ENCODE measurements around the gene FGD1. TPM values are rescaled to one million over a fixed set of nuclear protein-coding genes. Genes with fewer than 3 reads are reported as not detected.
"Not testable (repeated sequence)": the region's sequence is repeated elsewhere in the genome, so short reads cannot be mapped to it uniquely, and the experiment has no call there.

FGD1 gene
- total RNA-seq (2016; rRNA removed; fragmentation: Illumina TruSeq; extraction: Trizol) (0.59 and 0.62 TPM in 2 replicates), polyA plus RNA-seq (2011; rRNA removed) (0.36 and 0.42 TPM in 2 replicates), polyA minus RNA-seq (2011; rRNA and poly(A)+ RNA removed; ENCODE audit: low replicate concordance) (0.40 and 2.0 TPM in 2 replicates), Bru-seq, nascent RNA (percentile 39 among the genes with signal in this experiment), BruChase-seq, experiment 1, labeled RNA remaining after a 6-hour chase (percentile 41 among the genes with signal in this experiment), BruChase-seq, experiment 2, labeled RNA remaining after a 2-hour chase (percentile 41 among the genes with signal in this experiment)
- 0.10 and 0.18 TPM in 2 replicates for total RNA-seq (2016; cell fraction: cytosol; rRNA removed; fragmentation: Illumina TruSeq; extraction: Trizol; ENCODE audit: low read depth)
- 0.49 and 0.61 TPM in 2 replicates for total RNA-seq (2016; cell fraction: insoluble cytoplasmic fraction; rRNA removed; fragmentation: Illumina TruSeq; extraction: Trizol)
- 0.56 and 0.59 TPM in 2 replicates for total RNA-seq (2016; cell fraction: membrane; rRNA removed; fragmentation: Illumina TruSeq; extraction: Trizol)
- 0.44 and 0.65 TPM in 2 replicates for total RNA-seq (2016; cell fraction: nucleus; rRNA removed; fragmentation: Illumina TruSeq; extraction: Trizol)
- 0.23 and 0.25 TPM in 2 replicates for polyA plus RNA-seq (2011; cell fraction: cytosol; rRNA removed)
- polyA plus RNA-seq (2011; cell fraction: nucleus; rRNA removed) = 1.3 and 1.4 TPM in 2 replicates
- polyA plus RNA-seq (2012) = 1.4 TPM in 2 replicates
- polyA plus RNA-seq (2016; cell fraction: cytosol; fragmentation: Illumina TruSeq; extraction: Trizol; ENCODE audit: low read depth) = 0.10 and 0.20 TPM in 2 replicates
- polyA plus RNA-seq (2016; cell fraction: insoluble cytoplasmic fraction; fragmentation: Illumina TruSeq; extraction: Trizol; ENCODE audit: low read depth) = 1.1 and 1.4 TPM in 2 replicates
- polyA plus RNA-seq (2016; cell fraction: membrane; fragmentation: Illumina TruSeq; extraction: Trizol; ENCODE audit: low read depth) = 0.59 and 0.68 TPM in 2 replicates
- polyA plus RNA-seq (2016; cell fraction: nucleus; fragmentation: Illumina TruSeq; extraction: Trizol; ENCODE audit: insufficient read depth, low read depth) = 2.4 and 2.6 TPM in 2 replicates
- polyA minus RNA-seq (2011; cell fraction: cytosol; rRNA and poly(A)+ RNA removed) = 0.26 and 0.69 TPM in 2 replicates
- polyA minus RNA-seq (2011; cell fraction: nucleus; rRNA and poly(A)+ RNA removed) = 0.37 and 0.39 TPM in 2 replicates
- long read RNA-seq, experiment 1, partial matches to known transcripts = 0 of 4 reads
- long read RNA-seq, experiment 1, other reads (novel, unspliced or antisense) = 4 of 4 reads
- long read RNA-seq, experiment 2, partial matches to known transcripts = 3 of 6 reads
- long read RNA-seq, experiment 2, other reads (novel, unspliced or antisense) = 3 of 6 reads

DNA sequence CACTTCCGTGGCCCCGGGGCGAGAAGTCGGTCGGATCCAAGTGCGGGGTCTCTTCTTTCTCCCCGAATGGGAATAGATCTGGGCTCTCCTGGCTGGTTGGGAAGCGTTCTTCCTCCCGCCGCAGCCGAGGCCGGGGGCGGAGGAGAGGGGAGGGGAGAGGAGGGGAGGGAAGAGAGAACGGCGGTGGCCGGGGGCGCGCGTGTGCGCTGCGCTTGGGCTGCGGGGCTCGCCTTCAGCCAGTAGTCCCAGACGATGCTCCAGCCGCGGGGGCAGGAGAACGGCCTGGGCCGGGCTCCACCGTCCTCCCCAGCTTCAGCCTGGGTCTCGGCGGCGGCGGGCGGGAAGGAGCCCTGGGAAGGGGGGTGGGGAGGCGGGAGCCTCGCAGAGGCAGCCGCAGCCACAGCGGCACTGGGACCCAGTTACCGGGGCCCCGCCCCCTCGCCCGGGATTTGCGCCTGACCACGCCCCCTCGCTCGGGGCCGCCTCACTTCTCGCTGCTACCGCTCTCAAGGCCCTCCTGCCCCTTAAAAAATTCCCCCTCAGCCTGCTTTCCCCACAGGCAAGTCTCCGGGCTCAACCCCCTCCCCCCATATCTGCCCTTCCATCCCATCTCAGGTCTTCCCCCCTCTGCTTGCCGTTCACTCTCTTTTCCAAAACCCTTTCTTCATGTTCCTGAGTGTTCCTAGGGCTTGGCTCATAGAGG lies at the start of gene FGD1:
Gene FGD1, minus strand, starts transcription at position 421 of the 703 bp plus-strand sequence. CDS start 802 bp downstream, outside the sequence.
- in situ Hi-C loops (cut with HindIII; ENCODE audit: extremely low pct_ligation_motif_present, low pct_unique_long_range_greater_than_20kb) (no loop called here), intact Hi-C loops (cut with micrococcal nuclease; ENCODE audit: unreplicated experiment) (no loop called here)
- ChIA-PET POLR2A (interaction anchor here (1.4 kb wide), 1 partner anchor 34 kb away, joined by 3 read pairs; the partner anchor contains the start of gene GNL3L), CTCF (ENCODE audit: low intra/inter-chr PET ratio, low total read pairs) (no interaction called here)
- Histone ChIP-seq H3K4me2 (ENCODE audit: low read depth, low read length) (peak within 1 kb of the TSS; percentile 75), H3K36me3 (replicated peaks in 1 of 2; ENCODE audit: control insufficient read depth in 1 of 2, insufficient read depth in 2 of 2, low read length in 2 of 2) (no peaks in the 10 kb centered on the region), H3K27me3 (ENCODE audit: control insufficient read depth in 1 of 2, insufficient read depth in 2 of 2, low read length in 2 of 2) (no peaks in the 10 kb centered on the region), H3K4me1 (ENCODE audit: insufficient read depth, low read length) (0 out of 2 replicates have a peak, but pooled peaks cover 9% of the 10 kb centered on the region), H3K9me3 (ENCODE audit: low read length) (no peaks in the 10 kb centered on the region), H3K79me2 (ENCODE audit: insufficient read depth, low read length) (no peaks in the 10 kb centered on the region), H3K27ac (ENCODE audit: extremely low read length, insufficient read depth, low read length) (no peak within 1 kb of the TSS), H3K9ac (ENCODE audit: insufficient read depth, low read depth, low read length) (peak within 1 kb of the TSS; percentile 43), H2AFZ (ENCODE audit: low read length) (no peak within 1 kb of the TSS), H4K20me1 (ENCODE audit: insufficient read depth, low read length) (no peaks in the 10 kb centered on the region), H3K4me3 (replicated peaks in 1 of 3; ENCODE audit: insufficient read depth in 1 of 3, low read depth in 2 of 3, low read length in 3 of 3) (peak within 1 kb of the TSS; percentile 57 to 75 (median 64))
- TF ChIP-seq KDM4B (CRISPR knock-in tag; IDR thresholded peaks at IDR 0.05) (no peak), ZNF326 (CRISPR knock-in tag; IDR thresholded peaks at IDR 0.05; ENCODE audit: borderline replicate concordance) (no peak), GABPB1 (CRISPR knock-in tag; IDR thresholded peaks at IDR 0.05) (peak; percentile 15; the same call in 1 of the 2 replicates), MAZ (IDR thresholded peaks at IDR 0.05; ENCODE audit: borderline replicate concordance, low read depth, low read length) (peak; percentile 36; the same call in 1 of the 2 replicates), MAZ (CRISPR knock-in tag; IDR thresholded peaks at IDR 0.05; ENCODE audit: low read depth) (no peak), ZSCAN25 (CRISPR knock-in tag; IDR thresholded peaks at IDR 0.05) (0 out of 2 replicates have a peak, but pooled peaks have one; percentile 50), ZNF263 (CRISPR knock-in tag; IDR thresholded peaks at IDR 0.05) (peak; percentile 63; the same call in 1 of the 2 replicates)
- no TSS peak for BruUV-seq (replicated peaks)
- ATAC-seq (peak; percentile 71), DNase-seq (ENCODE audit: low spot score) (no peak), FAIRE-seq (no peak)
- WGBS (ENCODE audit: low lambda C conversion rate) = 0% methylated on average over 2 of the region's 51 CpGs

- POLR2A ChIA-PET = not testable (repeated sequence)
Observed at GRCh38 chrX:54542239-54542638, 46.2 kb upstream of the FGD1 start.

More at GRCh38 chrX:54542239-54542638, 46.2 kb upstream of the FGD1 start:
- DNase-seq (ENCODE audit: low spot score); H2AFZ ChIP-seq (ENCODE audit: low read length); H3K9me3 ChIP-seq (ENCODE audit: low read length); CTCF ChIA-PET (ENCODE audit: low intra/inter-chr PET ratio, low total read pairs); H3K4me2 ChIP-seq (ENCODE audit: low read depth, low read length); ATAC-seq; FAIRE-seq; H3K27ac ChIP-seq (ENCODE audit: extremely low read length, insufficient read depth, low read length); H3K4me3 ChIP-seq (replicated peaks in 1 of 3; ENCODE audit: insufficient read depth in 1 of 3, low read depth in 2 of 3, low read length in 3 of 3); BruUV-seq (replicated peaks); intact Hi-C loops (cut with micrococcal nuclease; ENCODE audit: unreplicated experiment); H4K20me1 ChIP-seq (ENCODE audit: insufficient read depth, low read length); in situ Hi-C loops (cut with HindIII; ENCODE audit: extremely low pct_ligation_motif_present, low pct_unique_long_range_greater_than_20kb); H3K4me1 ChIP-seq (ENCODE audit: insufficient read depth, low read length); H3K79me2 ChIP-seq (ENCODE audit: insufficient read depth, low read length); H3K9ac ChIP-seq (ENCODE audit: insufficient read depth, low read depth, low read length); H3K27me3 ChIP-seq (ENCODE audit: control insufficient read depth in 1 of 2, insufficient read depth in 2 of 2, low read length in 2 of 2): not testable (repeated sequence)
- peaks cover 17 to 50% of the 10 kb centered on the region in 2 experiments; a peak in 4 of 5 replicates for H3K36me3 ChIP-seq (replicated peaks in 1 of 2; ENCODE audit: control insufficient read depth in 1 of 2, insufficient read depth in 2 of 2, low read length in 2 of 2)
- WGBS (ENCODE audit: low lambda C conversion rate) = 100% methylated on average over 2 of the region's 4 CpGs

Measured in HepG2 (cell line).